Activated B cell treated with CpG ODN at 0.5 μM for 24 hours (primary cell): ENCODE results near the gene STX7. TPM values are rescaled to one million over a fixed set of nuclear protein-coding genes. Genes with fewer than 3 reads are reported as not detected.

Source experiments
- ATAC-seq: fragments of 200-7000 bp; cut with Tn5 transposase; one replicate; pipeline ENCODE4 v1.10.0; 2021; ENCODE audit warnings: low read depth, mild to moderate bottlenecking, moderate library complexity
- CTCF ChIA-PET: fragments of 350-600 bp; sonication (Branson Sonifier 250); formaldehyde crosslinking; loops from one replicate; lab custom pipeline; 2021; ENCODE audit warnings: antibody characterized with exemption; lab: Charles Lee
- POLR2A ChIA-PET: fragments of 350-600 bp; sonication (Branson Sonifier 250); formaldehyde crosslinking; loops from one replicate; lab custom pipeline; 2021; ENCODE audit warnings: antibody characterized with exemption; lab: Charles Lee
- DNase-seq: peaks from one replicate; pipeline ENCODE4 v3.0.0; 2022
- H3K27ac Mint-ChIP-seq: one replicate; pipeline ENCODE4 v1.8.0; 2020; ENCODE audit warnings: mixed read lengths
- H3K27me3 Mint-ChIP-seq: one replicate; pipeline ENCODE4 v1.8.0; 2021; ENCODE audit warnings: mixed read lengths
- H3K36me3 Mint-ChIP-seq: one replicate; pipeline ENCODE4 v1.8.0; 2021; ENCODE audit warnings: low read depth, mixed read lengths
- H3K4me1 Mint-ChIP-seq: one replicate; pipeline ENCODE4 v1.8.0; 2021; ENCODE audit warnings: mixed read lengths
- H3K4me3 Mint-ChIP-seq: one replicate; pipeline ENCODE4 v1.8.0; 2020; ENCODE audit warnings: mild to moderate bottlenecking, mixed read lengths
- H3K9me3 Mint-ChIP-seq: one replicate; pipeline ENCODE4 v1.8.0; 2020; ENCODE audit warnings: mixed read lengths
- intact Hi-C: fragments of 100-400 bp; cut with micrococcal nuclease; formaldehyde crosslinking; loops from one replicate; pipeline ENCODE4 v1.15.1; 2024
- total RNA-seq: library from RNA; stranded (reverse); gene quantifications from 2 replicates; pipeline ENCODE4 v1.2.3, GENCODE V29; 2022
- TF ChIP-seq, protein P1 (sequence below): fragments of 200-600 bp; IDR thresholded peaks from one replicate; pipeline ENCODE4 v1.8.0; 2022; ENCODE audit warnings: antibody characterized with exemption, mild to moderate bottlenecking

The STX7 gene
- total RNA-seq, 1 donor from 2014 or later = 138 TPM

DNA sequence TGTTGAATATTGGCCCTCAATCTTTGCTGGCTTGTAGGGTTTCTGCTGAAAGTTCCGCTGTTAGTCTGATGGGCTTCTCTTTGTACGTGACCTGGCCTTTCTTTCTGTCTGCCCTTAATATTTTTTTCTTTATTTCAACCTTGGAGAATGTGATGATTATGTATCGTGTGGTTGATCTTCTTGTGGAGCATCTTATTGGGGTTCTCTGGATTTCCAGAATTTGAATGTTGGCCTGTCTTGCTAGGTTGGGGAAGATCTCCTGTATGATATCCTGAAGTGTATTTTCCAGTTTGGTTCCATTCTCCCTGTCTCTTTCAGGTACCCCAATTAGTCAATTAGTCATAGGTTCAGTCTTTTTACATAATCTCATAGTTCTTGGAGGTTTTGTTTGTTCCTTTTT, 89.1 kb downstream of the STX7 start:
- H3K27me3 Mint-ChIP-seq = peaks cover 15% of the 10 kb centered on the region
- CTCF ChIA-PET = no interaction called here
- H3K4me1 Mint-ChIP-seq = no peaks in the 10 kb centered on the region
- intact Hi-C loops = no loop called here
- no peak overlapping the region for H3K4me3 Mint-ChIP-seq
- TF ChIP-seq, protein P1, sequence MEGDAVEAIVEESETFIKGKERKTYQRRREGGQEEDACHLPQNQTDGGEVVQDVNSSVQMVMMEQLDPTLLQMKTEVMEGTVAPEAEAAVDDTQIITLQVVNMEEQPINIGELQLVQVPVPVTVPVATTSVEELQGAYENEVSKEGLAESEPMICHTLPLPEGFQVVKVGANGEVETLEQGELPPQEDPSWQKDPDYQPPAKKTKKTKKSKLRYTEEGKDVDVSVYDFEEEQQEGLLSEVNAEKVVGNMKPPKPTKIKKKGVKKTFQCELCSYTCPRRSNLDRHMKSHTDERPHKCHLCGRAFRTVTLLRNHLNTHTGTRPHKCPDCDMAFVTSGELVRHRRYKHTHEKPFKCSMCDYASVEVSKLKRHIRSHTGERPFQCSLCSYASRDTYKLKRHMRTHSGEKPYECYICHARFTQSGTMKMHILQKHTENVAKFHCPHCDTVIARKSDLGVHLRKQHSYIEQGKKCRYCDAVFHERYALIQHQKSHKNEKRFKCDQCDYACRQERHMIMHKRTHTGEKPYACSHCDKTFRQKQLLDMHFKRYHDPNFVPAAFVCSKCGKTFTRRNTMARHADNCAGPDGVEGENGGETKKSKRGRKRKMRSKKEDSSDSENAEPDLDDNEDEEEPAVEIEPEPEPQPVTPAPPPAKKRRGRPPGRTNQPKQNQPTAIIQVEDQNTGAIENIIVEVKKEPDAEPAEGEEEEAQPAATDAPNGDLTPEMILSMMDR = no peak
- DNase-seq = no peak
- peaks cover 26% of the 10 kb centered on the region for H3K9me3 Mint-ChIP-seq
- POLR2A ChIA-PET = no interaction called here
- no peak overlapping the region for H3K27ac Mint-ChIP-seq
- H3K36me3 Mint-ChIP-seq = peaks cover 4% of the 10 kb centered on the region
- ATAC-seq = no peak

DNA sequence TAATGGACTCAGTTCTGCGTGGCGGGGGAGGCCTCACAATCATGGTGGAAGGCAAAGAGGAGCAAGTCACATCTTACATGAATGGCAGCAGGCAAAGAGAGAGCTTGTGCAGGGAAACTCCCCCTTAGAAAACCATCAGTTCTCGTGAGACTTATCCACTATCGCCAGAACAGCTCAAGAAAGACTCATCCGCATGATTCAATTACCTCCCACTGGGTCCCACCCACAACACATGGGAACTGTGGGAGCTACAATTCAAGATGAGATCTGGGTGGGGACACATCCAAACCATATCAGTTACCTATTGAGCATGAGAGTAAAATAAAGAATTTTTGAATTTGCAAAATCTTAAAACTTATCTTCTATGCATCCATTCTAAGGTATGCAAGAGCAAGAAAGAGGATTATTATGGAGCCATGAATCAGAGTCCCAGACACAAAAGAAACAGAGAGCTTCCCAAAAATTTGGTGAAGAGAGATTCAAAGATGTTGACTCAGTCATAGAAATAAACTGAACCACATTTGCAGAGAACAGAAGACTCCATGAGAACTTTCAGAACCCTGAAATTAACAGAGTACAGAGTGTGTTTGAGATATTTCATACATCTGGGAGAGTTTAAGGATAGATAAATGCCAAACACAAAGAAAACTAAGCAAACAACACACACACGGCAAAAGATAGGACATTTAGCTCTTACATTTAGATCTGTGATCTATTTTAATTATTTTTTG, 94.5 kb downstream of the STX7 start:
- H3K9me3 Mint-ChIP-seq = peaks cover 32% of the 10 kb centered on the region
- CTCF ChIA-PET = no interaction called here
- intact Hi-C loops = loop anchor here (2.0 kb wide), 1 partner anchor 14 kb away; no protein-coding TSS in a partner anchor

DNA sequence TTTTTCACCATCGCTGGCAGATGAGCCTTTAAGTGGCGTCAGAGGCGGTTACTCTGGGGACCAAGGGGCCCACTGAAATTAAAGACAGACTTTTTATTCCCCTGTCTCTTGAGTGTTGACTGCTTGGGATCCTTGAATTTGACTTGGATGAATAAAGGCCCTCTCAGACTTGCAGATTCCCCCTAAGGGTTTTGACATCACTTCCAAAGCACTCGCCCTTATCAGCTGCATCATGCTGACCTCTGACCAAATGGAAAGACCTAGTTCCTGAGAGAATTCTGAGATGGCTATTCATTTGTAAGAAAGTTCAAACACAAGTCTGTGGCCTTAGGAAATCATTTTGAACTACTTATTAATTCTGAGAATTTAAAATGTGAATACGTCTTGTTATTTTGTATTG, 98.2 kb downstream of the STX7 start:
- TF ChIP-seq, protein P1 = no peak
- ATAC-seq (no peak), DNase-seq (no peak)
- intact Hi-C loops = no loop called here
- H3K4me3 Mint-ChIP-seq = no peak overlapping the region
- no peak overlapping the region for H3K27ac Mint-ChIP-seq
- CTCF ChIA-PET = no interaction called here
- POLR2A ChIA-PET = no interaction called here
- H3K9me3 Mint-ChIP-seq = peaks cover 15% of the 10 kb centered on the region
- peaks cover 11% of the 10 kb centered on the region for H3K27me3 Mint-ChIP-seq
- H3K4me1 Mint-ChIP-seq = peaks cover 7% of the 10 kb centered on the region
- peaks cover 2% of the 10 kb centered on the region for H3K36me3 Mint-ChIP-seq

More for the DNA sequence above, 94.5 kb downstream of the STX7 start:
- Mint-ChIP-seq H3K27me3 (peaks cover 7% of the 10 kb centered on the region), H3K4me1 (peaks cover 2% of the 10 kb centered on the region), H3K4me3 (no peak overlapping the region), H3K36me3 (peaks cover 4% of the 10 kb centered on the region), H3K27ac (no peak overlapping the region)
- ATAC-seq = no peak
- DNase-seq = no peak
- TF ChIP-seq, protein P1 = no peak
- POLR2A ChIA-PET = no interaction called here

DNA sequence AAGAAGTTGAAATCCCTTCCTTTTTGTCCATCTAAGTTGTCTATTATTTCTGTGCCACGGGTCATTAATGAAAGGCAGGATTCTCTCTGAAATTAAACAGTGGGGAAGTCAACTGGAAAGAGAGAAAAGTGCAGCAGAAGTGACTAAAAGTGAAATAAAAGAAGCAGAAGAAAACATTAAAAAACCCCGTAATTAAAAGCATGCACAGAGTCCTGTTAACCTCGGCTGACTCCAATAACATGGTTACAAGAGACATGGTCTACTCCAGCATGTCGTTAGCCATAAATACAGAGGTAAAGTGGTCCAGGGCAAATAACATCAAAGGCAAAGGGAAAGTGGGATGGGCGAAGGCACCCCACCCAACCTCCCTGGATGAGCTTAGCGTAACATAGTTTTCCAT, 98.6 kb downstream of the STX7 start:
- intact Hi-C loops = no loop called here
- POLR2A ChIA-PET = no interaction called here
- DNase-seq = no peak
- H3K27me3 Mint-ChIP-seq = peaks cover 11% of the 10 kb centered on the region
- peaks cover 11% of the 10 kb centered on the region for H3K9me3 Mint-ChIP-seq
- H3K4me1 Mint-ChIP-seq = peaks cover 7% of the 10 kb centered on the region
- no peak overlapping the region for H3K27ac Mint-ChIP-seq
- H3K36me3 Mint-ChIP-seq = peaks cover 2% of the 10 kb centered on the region
- no peak for ATAC-seq
- TF ChIP-seq, protein P1 = no peak
- CTCF ChIA-PET = no interaction called here
- H3K4me3 Mint-ChIP-seq = no peak overlapping the region

DNA sequence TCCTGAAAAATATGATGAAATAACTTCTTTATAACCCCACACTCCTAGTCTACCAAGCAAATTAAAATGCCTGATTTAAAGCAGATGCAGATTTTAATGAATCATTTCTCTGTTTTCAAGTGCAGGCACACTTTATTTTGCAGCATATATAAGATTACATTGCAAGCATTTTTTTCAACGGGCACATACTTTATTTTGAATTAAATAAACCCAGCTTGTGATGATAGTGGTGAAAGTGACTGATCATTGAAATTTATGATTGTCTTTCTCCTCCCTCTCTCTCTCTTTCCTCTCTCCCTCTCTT, 99.5 kb downstream of the STX7 start:
- CTCF ChIA-PET = no interaction called here

More for the DNA sequence above, 99.5 kb downstream of the STX7 start:
- Mint-ChIP-seq H3K36me3 (peaks cover 2% of the 10 kb centered on the region), H3K4me1 (peaks cover 7% of the 10 kb centered on the region), H3K27me3 (peaks cover 11% of the 10 kb centered on the region), H3K9me3 (peaks cover 11% of the 10 kb centered on the region), H3K27ac (no peak overlapping the region), H3K4me3 (no peak overlapping the region)
- intact Hi-C loops = no loop called here
- TF ChIP-seq, protein P1 = no peak
- DNase-seq (no peak), ATAC-seq (no peak)
- POLR2A ChIA-PET = no interaction called here
